Measurements from ENCODE around the gene NUTM1. TPM values are rescaled to one million over a fixed set of nuclear protein-coding genes. Genes with fewer than 3 reads are reported as not detected.

NUTM1 gene
- total and polyA plus RNA-seq, 8 donors, result 0.04 to 0.06 (median 0.04) TPM; not detected in 5

DNA sequence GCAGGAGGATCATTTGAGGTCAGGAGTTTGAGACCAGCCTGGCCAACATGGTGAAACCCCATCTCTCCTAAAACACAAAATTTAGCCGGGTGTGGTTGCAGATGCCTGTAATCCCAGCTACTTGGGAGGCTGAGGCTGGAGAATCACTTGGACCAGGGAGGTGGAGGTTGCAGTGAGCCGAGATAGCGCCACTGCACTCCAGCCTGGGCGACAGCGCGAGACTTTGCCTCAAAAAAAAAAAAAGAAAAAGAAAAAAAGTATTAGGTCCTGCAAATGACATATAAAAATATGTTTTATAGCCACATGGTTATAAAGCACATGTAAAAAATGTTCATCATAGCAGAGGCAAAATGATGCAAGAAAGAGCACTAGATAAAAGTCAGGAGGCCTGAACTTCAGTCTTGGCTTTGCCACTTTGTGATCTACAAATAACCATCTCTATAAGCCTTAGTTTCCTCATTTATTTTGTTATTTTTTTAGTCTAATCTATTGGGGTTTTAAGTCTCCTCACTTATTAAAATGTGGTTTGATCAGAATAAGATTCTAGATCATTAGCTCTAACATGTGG, 10.5 kb upstream of the NUTM1 start:
- no peak overlapping the region for H3K4me3 ChIP-seq
- intact Hi-C loops (cut with DNase I), result loop anchor here in 1 of 2 donors (10.0 kb wide), 1 partner anchor 88 kb away; no protein-coding TSS in a partner anchor
- no peak for DNase-seq
- no peaks in the 10 kb centered on the region for H3K27me3 ChIP-seq
- no peaks in the 10 kb centered on the region for H3K36me3 ChIP-seq
- TF ChIP-seq, protein P1, sequence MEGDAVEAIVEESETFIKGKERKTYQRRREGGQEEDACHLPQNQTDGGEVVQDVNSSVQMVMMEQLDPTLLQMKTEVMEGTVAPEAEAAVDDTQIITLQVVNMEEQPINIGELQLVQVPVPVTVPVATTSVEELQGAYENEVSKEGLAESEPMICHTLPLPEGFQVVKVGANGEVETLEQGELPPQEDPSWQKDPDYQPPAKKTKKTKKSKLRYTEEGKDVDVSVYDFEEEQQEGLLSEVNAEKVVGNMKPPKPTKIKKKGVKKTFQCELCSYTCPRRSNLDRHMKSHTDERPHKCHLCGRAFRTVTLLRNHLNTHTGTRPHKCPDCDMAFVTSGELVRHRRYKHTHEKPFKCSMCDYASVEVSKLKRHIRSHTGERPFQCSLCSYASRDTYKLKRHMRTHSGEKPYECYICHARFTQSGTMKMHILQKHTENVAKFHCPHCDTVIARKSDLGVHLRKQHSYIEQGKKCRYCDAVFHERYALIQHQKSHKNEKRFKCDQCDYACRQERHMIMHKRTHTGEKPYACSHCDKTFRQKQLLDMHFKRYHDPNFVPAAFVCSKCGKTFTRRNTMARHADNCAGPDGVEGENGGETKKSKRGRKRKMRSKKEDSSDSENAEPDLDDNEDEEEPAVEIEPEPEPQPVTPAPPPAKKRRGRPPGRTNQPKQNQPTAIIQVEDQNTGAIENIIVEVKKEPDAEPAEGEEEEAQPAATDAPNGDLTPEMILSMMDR (IDR thresholded peaks at IDR 0.05), result no peak
- H3K4me1 ChIP-seq, result peaks cover 11 to 58% of the 10 kb centered on the region in 2 donors
- H3K9me3 ChIP-seq, result no peaks in the 10 kb centered on the region
- H3K27ac ChIP-seq, result peak overlapping the region in 1 of 2 donors; percentile 98
- no peak for ATAC-seq

DNA sequence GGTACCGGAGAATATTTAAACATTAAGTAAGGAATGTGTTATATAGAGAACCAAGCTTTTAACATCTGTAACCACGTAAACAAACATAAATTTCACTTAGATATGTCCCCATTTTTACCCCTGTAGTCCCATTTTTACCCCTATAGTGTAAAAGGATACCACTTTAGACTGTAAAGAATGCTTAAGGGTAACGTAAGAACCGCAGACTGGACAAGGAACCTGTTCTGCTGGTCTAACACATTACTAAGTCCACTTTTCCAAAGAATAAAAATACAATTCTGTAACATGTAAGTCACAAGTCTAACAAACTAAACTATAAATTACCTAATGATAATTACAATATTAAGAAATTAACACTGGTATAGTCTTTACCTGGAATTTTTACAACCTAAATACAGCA, 8.4 kb upstream of the NUTM1 start:
- peak in 1 of 4 donors; percentile 45 for DNase-seq
- Histone ChIP-seq H3K27ac (peak overlapping the region; percentile 65 to 98), H3K9me3 (no peaks in the 10 kb centered on the region), H3K4me3 (peak overlapping the region in 1 of 2 donors; percentile 85), H3K4me1 (peaks cover 16 to 69% of the 10 kb centered on the region in 2 donors), H3K27me3 (no peaks in the 10 kb centered on the region), H3K36me3 (peaks cover 0 to 13% of the 10 kb centered on the region in 2 donors)
- intact Hi-C loops (cut with DNase I), result loop anchor here in 1 of 2 donors (10.0 kb wide), 1 partner anchor 90 kb away; no protein-coding TSS in a partner anchor
- TF ChIP-seq, protein P1 (IDR thresholded peaks at IDR 0.05), result no peak
- no peak for ATAC-seq

DNA sequence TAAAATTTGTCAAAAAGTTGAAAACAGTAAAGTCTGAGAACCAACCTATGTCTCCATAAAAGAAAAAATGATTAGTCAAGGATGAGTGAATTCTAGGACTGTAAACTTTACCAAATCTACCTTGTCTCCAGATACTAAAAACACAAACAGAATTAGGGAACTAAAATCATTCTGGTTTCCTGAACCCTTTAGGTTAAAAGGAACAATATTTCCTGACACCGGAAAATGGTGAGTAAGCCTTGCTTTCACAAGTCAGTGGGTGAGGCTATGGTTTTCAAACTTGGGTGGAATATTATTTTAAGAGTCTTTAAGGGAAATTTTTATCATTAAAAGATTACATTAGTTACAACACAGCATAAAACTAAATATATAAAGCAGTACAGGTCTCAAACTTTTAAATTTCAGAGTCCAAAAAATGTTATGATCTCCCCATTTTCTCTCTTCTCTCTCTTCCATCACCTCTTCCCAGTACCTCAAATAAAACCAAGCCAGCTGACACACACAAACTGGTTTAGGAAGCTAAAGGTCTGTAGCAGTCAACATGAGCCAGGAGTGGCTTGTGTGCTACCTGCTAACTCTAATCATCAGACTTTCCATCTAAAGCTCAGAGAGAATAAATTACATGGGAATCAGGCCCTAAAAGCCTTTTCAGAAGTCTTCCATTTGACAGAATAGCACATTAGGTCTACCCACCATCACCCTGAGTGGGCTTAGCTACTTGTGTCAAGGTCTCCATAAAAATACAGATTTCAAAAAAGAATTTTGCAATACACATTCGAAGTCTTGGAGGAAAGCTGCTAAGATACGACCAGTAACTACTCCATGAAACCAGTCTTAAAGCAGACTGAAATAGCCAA, 7.7 kb upstream of the NUTM1 start:
- Histone ChIP-seq H3K27me3 (no peaks in the 10 kb centered on the region), H3K9me3 (no peaks in the 10 kb centered on the region), H3K36me3 (peaks cover 0 to 21% of the 10 kb centered on the region in 2 donors), H3K4me3 (peak overlapping the region in 1 of 2 donors; percentile 85), H3K27ac (peak overlapping the region; percentile 65 to 98), H3K4me1 (peaks cover 16 to 76% of the 10 kb centered on the region in 2 donors)
- no peak for ATAC-seq
- no peak for DNase-seq
- intact Hi-C loops (cut with DNase I), result loop anchor here in 1 of 2 donors (10.0 kb wide), 1 partner anchor 91 kb away; no protein-coding TSS in a partner anchor
- TF ChIP-seq, protein P1 (IDR thresholded peaks at IDR 0.05), result no peak

DNA sequence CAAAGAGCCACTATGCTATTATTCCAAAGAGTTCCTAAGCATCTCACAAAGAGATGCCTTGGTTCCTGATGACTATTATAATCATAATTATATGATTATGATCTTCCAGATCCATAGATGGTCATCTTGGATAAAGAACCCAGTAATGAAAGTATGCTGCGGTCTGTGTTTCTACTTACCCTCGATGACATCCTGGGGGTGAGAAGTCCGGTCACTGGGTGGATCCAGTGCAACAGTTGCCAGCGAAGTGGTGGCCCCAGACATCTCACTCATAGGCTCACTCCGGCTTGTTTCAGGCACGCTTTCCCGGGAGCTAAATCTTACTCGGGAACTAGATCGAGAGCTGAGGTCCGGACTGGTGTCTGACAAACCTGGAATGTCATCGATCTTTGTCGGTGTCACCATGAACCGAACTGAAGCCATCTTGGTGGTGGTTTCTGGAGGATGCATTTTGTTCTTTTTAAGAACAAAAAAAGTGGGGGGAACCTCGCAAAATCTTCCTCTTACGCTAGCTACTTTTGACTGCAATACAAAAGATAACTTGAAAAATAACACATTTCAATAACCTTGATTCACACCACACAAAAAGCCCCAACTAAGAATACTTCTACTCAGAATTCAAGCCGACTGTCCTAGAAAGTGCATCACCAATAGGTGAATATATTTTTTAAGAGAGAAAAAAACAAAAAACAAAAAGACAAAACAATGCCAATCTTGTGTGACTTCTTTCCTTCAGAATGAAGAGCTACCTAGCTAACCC, 6.7 kb upstream of the NUTM1 start:
- peak overlapping the region; percentile 87 to 98 for H3K27ac ChIP-seq
- no peaks in the 10 kb centered on the region for H3K27me3 ChIP-seq
- H3K4me1 ChIP-seq, result peaks cover 16 to 85% of the 10 kb centered on the region in 2 donors
- peaks cover 0 to 31% of the 10 kb centered on the region in 2 donors for H3K36me3 ChIP-seq
- peak overlapping the region; percentile 85 to 88 for H3K4me3 ChIP-seq
- intact Hi-C loops (cut with DNase I), result loop anchor here in 1 of 2 donors (10.0 kb wide), 1 partner anchor 92 kb away; no protein-coding TSS in a partner anchor
- no peaks in the 10 kb centered on the region for H3K9me3 ChIP-seq
- no peak for ATAC-seq
- DNase-seq, result no peak
- TF ChIP-seq, protein P1 (IDR thresholded peaks at IDR 0.05), result no peak
